ENCODE results near the gene LAMC3. TPM values are rescaled to one million over a fixed set of nuclear protein-coding genes. Genes with fewer than 3 reads are reported as not detected.
"Not testable (repeated sequence)": the region's sequence is repeated elsewhere in the genome, so short reads cannot be mapped to it uniquely, and the experiment has no call there.

LAMC3 gene
- total RNA-seq, 1 donor from 2014 or later, result not detected

DNA sequence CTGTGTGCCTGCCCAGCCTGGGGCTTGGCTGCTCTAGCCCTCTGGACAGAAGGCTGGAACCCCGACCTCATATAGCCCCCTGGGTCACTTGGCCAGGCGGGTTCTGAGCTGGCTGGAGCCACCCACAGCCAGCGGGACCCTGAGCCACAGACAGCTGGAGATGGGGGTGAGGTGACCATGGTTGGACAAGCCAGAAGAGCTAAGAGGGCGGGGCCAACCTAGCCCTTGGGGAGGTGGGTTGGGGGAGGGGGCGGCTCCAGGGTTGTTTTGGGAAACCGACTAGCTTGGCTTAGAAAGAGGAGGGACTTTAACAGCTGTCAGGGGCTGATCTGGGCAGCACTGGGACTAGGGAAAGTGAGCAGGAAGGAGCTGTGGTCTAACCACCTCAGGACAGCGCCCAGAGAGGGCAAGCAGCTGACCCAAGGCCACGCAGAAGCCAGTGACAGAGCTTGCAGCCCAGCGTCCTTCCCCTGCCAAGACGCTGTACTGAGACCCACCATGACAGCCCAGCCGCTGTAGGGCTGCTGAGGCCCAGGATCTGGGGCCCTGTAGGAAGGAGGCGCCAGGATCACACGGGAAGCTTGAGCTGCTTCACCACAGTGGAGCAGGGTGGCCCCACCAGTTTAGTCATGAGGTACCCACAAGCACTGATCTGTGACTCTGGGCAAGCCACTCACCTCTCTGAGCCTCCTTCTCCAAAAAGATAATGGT lies 89.6 kb downstream of the LAMC3 start:
- Histone ChIP-seq H3K27ac (no peak overlapping the region), H3K4me1 (peaks cover 21% of the 10 kb centered on the region)
- H3K4me1 Mint-ChIP-seq, result peaks cover 28% of the 10 kb centered on the region

DNA sequence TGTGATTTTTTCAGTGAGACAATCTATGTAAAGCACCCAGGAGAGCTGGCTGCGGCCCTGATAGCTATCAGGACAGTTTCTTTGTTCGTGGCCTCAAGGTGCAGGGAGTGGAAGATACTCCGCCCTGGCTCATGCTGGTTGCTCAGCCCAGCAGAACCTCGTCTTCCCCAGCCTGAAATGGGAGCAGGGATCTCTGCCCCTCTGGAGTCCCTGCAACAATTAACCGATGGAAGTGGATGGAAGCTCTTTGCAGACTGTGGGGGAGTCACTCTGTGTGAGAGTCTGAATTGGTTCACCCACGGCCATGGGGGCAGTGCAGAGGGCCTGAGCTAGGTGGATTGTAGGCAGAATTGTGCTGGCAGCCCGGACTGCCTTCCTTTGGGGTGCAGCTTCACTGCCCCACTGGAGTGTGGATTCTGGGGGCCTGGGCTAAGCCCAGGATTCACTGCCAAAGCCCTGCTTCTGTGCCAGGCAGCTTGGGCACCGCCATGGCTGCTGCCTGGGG lies 90.2 kb downstream of the LAMC3 start:
- Histone ChIP-seq H4K20me1 (ENCODE audit: low read depth) (peaks cover 15% of the 10 kb centered on the region), H3K9me3 (ENCODE audit: low read depth) (no peaks in the 10 kb centered on the region), H3K4me2 (no peak overlapping the region), H3K27ac (no peak overlapping the region), H3K79me2 (ENCODE audit: low read depth) (peaks cover 39% of the 10 kb centered on the region), H3K4me3 (no peak overlapping the region), H2AFZ (replicated peaks) (no peak overlapping the region), H3K9ac (no peak overlapping the region), H3F3A (ENCODE audit: low read depth) (peaks cover 31% of the 10 kb centered on the region), H3K4me1 (peaks cover 21% of the 10 kb centered on the region), H3K36me3 (no peaks in the 10 kb centered on the region), H3K27me3 (no peaks in the 10 kb centered on the region)
- Mint-ChIP-seq H3K27ac (peak overlapping the region; percentile 62), H3K27me3 (ENCODE audit: insufficient read depth, low read depth) (peaks cover 10% of the 10 kb centered on the region), H3K36me3 (no peaks in the 10 kb centered on the region), H3K4me3 (peak overlapping the region; percentile 33), H3K4me1 (peaks cover 26% of the 10 kb centered on the region), H3K9me3 (no peaks in the 10 kb centered on the region)
- DNase-seq (ENCODE audit: low spot score), result no peak
- TF ChIP-seq EZH2phosphoT487 (IDR thresholded peaks at IDR 0.05), result no peak
- TF ChIP-seq EZH2 (IDR thresholded peaks at IDR 0.05), result no peak
- TF ChIP-seq, protein P1, sequence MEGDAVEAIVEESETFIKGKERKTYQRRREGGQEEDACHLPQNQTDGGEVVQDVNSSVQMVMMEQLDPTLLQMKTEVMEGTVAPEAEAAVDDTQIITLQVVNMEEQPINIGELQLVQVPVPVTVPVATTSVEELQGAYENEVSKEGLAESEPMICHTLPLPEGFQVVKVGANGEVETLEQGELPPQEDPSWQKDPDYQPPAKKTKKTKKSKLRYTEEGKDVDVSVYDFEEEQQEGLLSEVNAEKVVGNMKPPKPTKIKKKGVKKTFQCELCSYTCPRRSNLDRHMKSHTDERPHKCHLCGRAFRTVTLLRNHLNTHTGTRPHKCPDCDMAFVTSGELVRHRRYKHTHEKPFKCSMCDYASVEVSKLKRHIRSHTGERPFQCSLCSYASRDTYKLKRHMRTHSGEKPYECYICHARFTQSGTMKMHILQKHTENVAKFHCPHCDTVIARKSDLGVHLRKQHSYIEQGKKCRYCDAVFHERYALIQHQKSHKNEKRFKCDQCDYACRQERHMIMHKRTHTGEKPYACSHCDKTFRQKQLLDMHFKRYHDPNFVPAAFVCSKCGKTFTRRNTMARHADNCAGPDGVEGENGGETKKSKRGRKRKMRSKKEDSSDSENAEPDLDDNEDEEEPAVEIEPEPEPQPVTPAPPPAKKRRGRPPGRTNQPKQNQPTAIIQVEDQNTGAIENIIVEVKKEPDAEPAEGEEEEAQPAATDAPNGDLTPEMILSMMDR (IDR thresholded peaks at IDR 0.05), result no peak

More for the DNA sequence above, 89.6 kb downstream of the LAMC3 start:
- no peaks in the 10 kb centered on the region for H3K9me3 ChIP-seq (ENCODE audit: low read depth)
- no peak overlapping the region for H3K9ac ChIP-seq
- no peaks in the 10 kb centered on the region for H3K27me3 ChIP-seq
- H3K27ac Mint-ChIP-seq, result no peak overlapping the region
- TF ChIP-seq EZH2phosphoT487 (IDR thresholded peaks at IDR 0.05), result no peak
- no peaks in the 10 kb centered on the region for H3K9me3 Mint-ChIP-seq
- H3K36me3 ChIP-seq, result no peaks in the 10 kb centered on the region
- DNase-seq (ENCODE audit: low spot score), result no peak
- H4K20me1 ChIP-seq (ENCODE audit: low read depth), result peaks cover 15% of the 10 kb centered on the region
- peaks cover 31% of the 10 kb centered on the region for H3F3A ChIP-seq (ENCODE audit: low read depth)
- H3K4me3 ChIP-seq, result peak overlapping the region; percentile 14
- H3K79me2 ChIP-seq (ENCODE audit: low read depth), result peaks cover 39% of the 10 kb centered on the region
- peaks cover 10% of the 10 kb centered on the region for H3K27me3 Mint-ChIP-seq (ENCODE audit: insufficient read depth, low read depth)
- H2AFZ ChIP-seq (replicated peaks), result no peak overlapping the region
- H3K4me2 ChIP-seq, result peak overlapping the region; percentile 87
- peak overlapping the region; percentile 73 for H3K4me3 Mint-ChIP-seq
- no peaks in the 10 kb centered on the region for H3K36me3 Mint-ChIP-seq

- not testable (repeated sequence) for H3K27me3 Mint-ChIP-seq (ENCODE audit: insufficient read depth, low read depth); H3K27ac Mint-ChIP-seq; H3K9me3 Mint-ChIP-seq; H3K36me3 Mint-ChIP-seq; H2AFZ ChIP-seq (replicated peaks); H3K9ac ChIP-seq; H3K27me3 ChIP-seq; H3K4me3 Mint-ChIP-seq; H3K9me3 ChIP-seq (ENCODE audit: low read depth); H3K4me3 ChIP-seq; H3K27ac ChIP-seq; H3K36me3 ChIP-seq; DNase-seq (ENCODE audit: low spot score); H3K4me2 ChIP-seq
- H3K4me1 Mint-ChIP-seq, result peaks cover 24% of the 10 kb centered on the region
- Histone ChIP-seq H3K4me1 (peaks cover 21% of the 10 kb centered on the region), H3K79me2 (ENCODE audit: low read depth) (peaks cover 39% of the 10 kb centered on the region), H4K20me1 (ENCODE audit: low read depth) (peaks cover 15% of the 10 kb centered on the region), H3F3A (ENCODE audit: low read depth) (peaks cover 29% of the 10 kb centered on the region)
These were observed 90.9 kb downstream of the LAMC3 start for GRCh38 chr9:131099845-131100244.

DNA sequence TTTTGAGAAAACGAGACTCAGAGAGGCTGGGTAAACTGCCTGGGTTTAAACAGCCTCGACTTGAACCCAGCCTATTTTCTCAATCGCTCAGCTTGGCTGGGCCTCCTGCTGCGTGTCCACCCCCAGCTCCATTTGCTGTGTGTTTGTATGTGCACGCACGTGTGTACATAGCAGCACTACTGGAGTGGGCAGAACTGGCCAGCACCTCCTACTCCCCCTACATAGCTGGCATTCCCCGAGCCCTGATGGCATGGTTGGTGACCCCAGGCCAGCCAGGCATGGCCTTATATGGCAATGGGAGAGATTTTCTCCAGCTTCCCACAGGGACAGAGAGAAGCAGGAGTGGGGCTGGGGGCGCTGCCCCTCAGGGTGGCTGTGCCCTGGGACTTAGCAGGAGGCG lies 91.5 kb downstream of the LAMC3 start:
- Mint-ChIP-seq H3K4me3 (no peak overlapping the region), H3K27me3 (ENCODE audit: insufficient read depth, low read depth) (peaks cover 6% of the 10 kb centered on the region), H3K27ac (no peak overlapping the region), H3K9me3 (no peaks in the 10 kb centered on the region), H3K36me3 (no peaks in the 10 kb centered on the region), H3K4me1 (peaks cover 22% of the 10 kb centered on the region)
- Histone ChIP-seq H3K4me2 (no peak overlapping the region), H3K27me3 (no peaks in the 10 kb centered on the region), H3K4me3 (no peak overlapping the region), H3K9ac (peak overlapping the region; percentile 30), H3K4me1 (peaks cover 21% of the 10 kb centered on the region), H3K9me3 (ENCODE audit: low read depth) (no peaks in the 10 kb centered on the region), H3K79me2 (ENCODE audit: low read depth) (peaks cover 39% of the 10 kb centered on the region), H2AFZ (replicated peaks) (no peak overlapping the region), H3K27ac (no peak overlapping the region), H3K36me3 (no peaks in the 10 kb centered on the region), H3F3A (ENCODE audit: low read depth) (peaks cover 23% of the 10 kb centered on the region), H4K20me1 (ENCODE audit: low read depth) (peaks cover 15% of the 10 kb centered on the region)
- TF ChIP-seq, protein P1 (IDR thresholded peaks at IDR 0.05), result no peak
- TF ChIP-seq EZH2 (IDR thresholded peaks at IDR 0.05), result no peak
- TF ChIP-seq EZH2phosphoT487 (IDR thresholded peaks at IDR 0.05), result no peak
- DNase-seq (ENCODE audit: low spot score), result no peak

All from neural progenitor cell (in vitro differentiated cells).